Fibroblast of skin of scalp (primary cell): ENCODE data around the gene CHST6. TPM values are rescaled to one million over a fixed set of nuclear protein-coding genes. Genes with fewer than 3 reads are reported as not detected.
"Not testable (repeated sequence)": the region's sequence is repeated elsewhere in the genome, so short reads cannot be mapped to it uniquely, and the experiment has no call there.

Source experiments
- DNase-seq: peaks from one replicate; pipeline ENCODE4 v3.0.0-alpha.2; 2013
- polyA plus RNA-seq, 2 experiments: library from polyadenylated mRNA; unstranded; fragments of 120-200 nt; gene quantifications; one replicate each; pipeline ENCODE4 v1.2.1, GENCODE V29; 2013; ENCODE audit not compliant: insufficient read length in 2 of 2

The CHST6 gene
- 1.7 TPM for polyA plus RNA-seq (2013, experiment 1 of 2; ENCODE audit: insufficient read length)
- 1.6 TPM for polyA plus RNA-seq (2013, experiment 2 of 2; ENCODE audit: insufficient read length)

GRCh38 chr16:75495076-75495674 is at the start of gene CHST6:
Gene CHST6, minus strand, starts transcription at chr16:75495441. Its CDS starts 15,613 bp downstream, at chr16:75479828.
- peak; percentile 32 for DNase-seq

GRCh38 chr16:75542462-75542861 is 47.2 kb upstream of the CHST6 start:
- DNase-seq, result not testable (repeated sequence)

- no peak for DNase-seq
Measured at GRCh38 chr16:75541236-75541635, 46.0 kb upstream of the CHST6 start.

GRCh38 chr16:75538882-75539565 is 43.8 kb upstream of the CHST6 start:
- not testable (repeated sequence) for DNase-seq

- no peak for DNase-seq
Measured at GRCh38 chr16:75537776-75538175, 42.5 kb upstream of the CHST6 start.

GRCh38 chr16:75535901-75536300 is 40.7 kb upstream of the CHST6 start, which contains the start of gene CHST5:
Gene CHST5, minus strand, starts transcription at chr16:75536108. Its CDS starts 5,724 bp downstream, at chr16:75530384.
- no peak for DNase-seq

- DNase-seq, result no peak
Measured at GRCh38 chr16:75535211-75535843, 40.1 kb upstream of the CHST6 start.

- DNase-seq, result no peak
Measured at GRCh38 chr16:75534560-75535205, 39.4 kb upstream of the CHST6 start.

GRCh38 chr16:75532791-75533190 is 37.5 kb upstream of the CHST6 start:
- DNase-seq, result no peak

- no peak for DNase-seq
Measured at GRCh38 chr16:75532142-75532765, 37.0 kb upstream of the CHST6 start.

GRCh38 chr16:75529959-75530358 is 34.7 kb upstream of the CHST6 start:
- no peak for DNase-seq

GRCh38 chr16:75529056-75529905 is 34.0 kb upstream of the CHST6 start:
- DNase-seq, result no peak

GRCh38 chr16:75527825-75528299 is 32.6 kb upstream of the CHST6 start:
- DNase-seq, result no peak

GRCh38 chr16:75526032-75526790 is 31.0 kb upstream of the CHST6 start:
- DNase-seq, result no peak

GRCh38 chr16:75519175-75519574 is 23.9 kb upstream of the CHST6 start:
- no peak for DNase-seq

- DNase-seq, result not testable (repeated sequence)
Measured at GRCh38 chr16:75516189-75516966, 21.1 kb upstream of the CHST6 start.

GRCh38 chr16:75514296-75514695 is 19.1 kb upstream of the CHST6 start:
- no peak for DNase-seq

- peak; percentile 68 for DNase-seq
Measured at GRCh38 chr16:75506574-75506973, 11.3 kb upstream of the CHST6 start.

- DNase-seq, result no peak
Measured at GRCh38 chr16:75506107-75506506, 10.9 kb upstream of the CHST6 start.

- DNase-seq, result no peak
Measured at GRCh38 chr16:75503801-75504200, 8.6 kb upstream of the CHST6 start.
